ENCODE data around the gene SMPD3.
A peak's percentile ranks its signal among the peaks of the same experiment; 100 is the strongest.

SMPD3 gene

GRCh38 chr16:68331879-68332410 is 116.4 kb downstream of the SMPD3 start:
- DNase-seq (ENCODE audit: low spot score), result no peak

- DNase-seq (ENCODE audit: low spot score), result no peak
These were observed 119.4 kb downstream of the SMPD3 start for GRCh38 chr16:68328860-68329390.

- DNase-seq (ENCODE audit: low spot score), result peak; percentile 87
These were observed 120.0 kb downstream of the SMPD3 start for GRCh38 chr16:68328151-68328859.

- no peak for DNase-seq (ENCODE audit: low spot score)
These were observed 123.4 kb downstream of the SMPD3 start for GRCh38 chr16:68324780-68325357.

GRCh38 chr16:68324336-68324735 is 124.0 kb downstream of the SMPD3 start:
- DNase-seq (ENCODE audit: low spot score), result no peak

GRCh38 chr16:68319185-68319908 is 129.0 kb downstream of the SMPD3 start:
- no peak for DNase-seq (ENCODE audit: low spot score)

- DNase-seq (ENCODE audit: low spot score), result no peak
These were observed 135.2 kb downstream of the SMPD3 start for GRCh38 chr16:68313116-68313515.

- DNase-seq (ENCODE audit: low spot score), result peak; percentile 97
These were observed 137.4 kb downstream of the SMPD3 start, which contains the start of the genes PRMT7 and SLC7A6OS for GRCh38 chr16:68310774-68311511. Gene PRMT7, plus strand, starts transcription at chr16:68311019. Its CDS starts 4,961 bp downstream, at chr16:68315980. Gene SLC7A6OS, minus strand, starts transcription at chr16:68310946. Its CDS starts 20 bp downstream, at chr16:68310926.

- DNase-seq (ENCODE audit: low spot score), result no peak
These were observed 137.9 kb downstream of the SMPD3 start for GRCh38 chr16:68310437-68310773.

GRCh38 chr16:68309799-68310198 is 138.5 kb downstream of the SMPD3 start:
- DNase-seq (ENCODE audit: low spot score), result no peak

Measured in germinal center (tissue), 1 donor.